ENCODE results near the gene CAMK1. TPM values are rescaled to one million over a fixed set of nuclear protein-coding genes. Genes with fewer than 3 reads are reported as not detected.
"Not testable (repeated sequence)": the region's sequence is repeated elsewhere in the genome, so short reads cannot be mapped to it uniquely, and the experiment has no call there.

CAMK1 gene
- total RNA-seq, 1 donor from 2014 or later: 82.9 TPM

- Histone ChIP-seq H3K9me3 (no peaks in the 10 kb centered on the region), H3K4me1 (no peaks in the 10 kb centered on the region), H3K27ac (no peak overlapping the region), H3K27me3 (no peaks in the 10 kb centered on the region), H3K36me3 (peaks cover 27 to 43% of the 10 kb centered on the region in 2 donors), H3K4me3 (no peak overlapping the region)
- DNase-seq (ENCODE audit: low spot score in 2 of 2): no peak
- intact Hi-C loops (cut with DNase I): no loop called here
- TF ChIP-seq CTCF (IDR thresholded peaks at IDR 0.05): no peak
Observed at GRCh38 chr3:9779075-9779593, 9.4 kb upstream of the CAMK1 start.

GRCh38 chr3:9778143-9779074, 8.7 kb upstream of the CAMK1 start:
- H3K27ac ChIP-seq: no peak overlapping the region
- H3K4me1 ChIP-seq: no peaks in the 10 kb centered on the region
- no peak for DNase-seq (ENCODE audit: low spot score in 2 of 2)
- no peak overlapping the region for H3K4me3 ChIP-seq
- no peaks in the 10 kb centered on the region for H3K27me3 ChIP-seq
- H3K9me3 ChIP-seq: no peaks in the 10 kb centered on the region
- peaks cover 21 to 36% of the 10 kb centered on the region in 2 donors for H3K36me3 ChIP-seq
- TF ChIP-seq CTCF (IDR thresholded peaks at IDR 0.05): no peak
- intact Hi-C loops (cut with DNase I): no loop called here

- no peak for DNase-seq (ENCODE audit: low spot score in 2 of 2)
- no peaks in the 10 kb centered on the region for H3K4me1 ChIP-seq
- no peaks in the 10 kb centered on the region for H3K9me3 ChIP-seq
- H3K36me3 ChIP-seq: peaks cover 20 to 28% of the 10 kb centered on the region in 2 donors
- no peak overlapping the region for H3K4me3 ChIP-seq
- no peak overlapping the region for H3K27ac ChIP-seq
- no peak for TF ChIP-seq CTCF (IDR thresholded peaks at IDR 0.05)
- intact Hi-C loops (cut with DNase I): no loop called here
- no peaks in the 10 kb centered on the region for H3K27me3 ChIP-seq
Observed at GRCh38 chr3:9777694-9778021, 7.9 kb upstream of the CAMK1 start.

GRCh38 chr3:9776896-9777693, 7.3 kb upstream of the CAMK1 start:
- Histone ChIP-seq H3K9me3 (no peaks in the 10 kb centered on the region), H3K27me3 (no peaks in the 10 kb centered on the region), H3K4me3 (no peak overlapping the region), H3K27ac (no peak overlapping the region), H3K36me3 (peaks cover 14 to 23% of the 10 kb centered on the region in 2 donors), H3K4me1 (no peaks in the 10 kb centered on the region)
- intact Hi-C loops (cut with DNase I): no loop called here
- no peak for TF ChIP-seq CTCF (IDR thresholded peaks at IDR 0.05)
- DNase-seq (ENCODE audit: low spot score in 2 of 2): no peak

GRCh38 chr3:9771007-9771406, 1.3 kb upstream of the CAMK1 start:
- intact Hi-C loops (cut with DNase I); H3K9me3 ChIP-seq: not testable (repeated sequence)
- peak overlapping the region in 1 of 2 donors; percentile 92 for H3K4me3 ChIP-seq

More at GRCh38 chr3:9771007-9771406, 1.3 kb upstream of the CAMK1 start:
- Histone ChIP-seq H3K4me1 (peaks cover 0 to 25% of the 10 kb centered on the region in 2 donors), H3K27ac (peak overlapping the region; percentile 81 to 88)
- H3K36me3 ChIP-seq; H3K27me3 ChIP-seq; DNase-seq (ENCODE audit: low spot score in 2 of 2): not testable (repeated sequence)
